SU-DHL-6 (cell line): ENCODE measurements around the gene SLCO1A2.

Source experiments
- EZH2phosphoT487 ChIP-seq: fragments of 200-600 bp; sonication (generic), shearing (Covaris generic); conservative IDR thresholded peaks from 2 replicates; pipeline ENCODE4 v1.6.1; 2018; ENCODE audit warnings: mild to moderate bottlenecking, antibody characterized with exemption, low read length, moderate library complexity, mixed read lengths
- TF ChIP-seq, protein P1 (sequence below): fragments of 200-600 bp; sonication (generic); IDR thresholded peaks from one replicate; pipeline ENCODE4 v1.5.1; 2017; ENCODE audit warnings: antibody characterized with exemption, mild to moderate bottlenecking, low read length, moderate library complexity; ENCODE audit not compliant: insufficient read depth, poor library complexity, severe bottlenecking

GRCh38 chr12:21334771-21335325 lies at the start of gene SLCO1A2:
- TF ChIP-seq, protein P1, sequence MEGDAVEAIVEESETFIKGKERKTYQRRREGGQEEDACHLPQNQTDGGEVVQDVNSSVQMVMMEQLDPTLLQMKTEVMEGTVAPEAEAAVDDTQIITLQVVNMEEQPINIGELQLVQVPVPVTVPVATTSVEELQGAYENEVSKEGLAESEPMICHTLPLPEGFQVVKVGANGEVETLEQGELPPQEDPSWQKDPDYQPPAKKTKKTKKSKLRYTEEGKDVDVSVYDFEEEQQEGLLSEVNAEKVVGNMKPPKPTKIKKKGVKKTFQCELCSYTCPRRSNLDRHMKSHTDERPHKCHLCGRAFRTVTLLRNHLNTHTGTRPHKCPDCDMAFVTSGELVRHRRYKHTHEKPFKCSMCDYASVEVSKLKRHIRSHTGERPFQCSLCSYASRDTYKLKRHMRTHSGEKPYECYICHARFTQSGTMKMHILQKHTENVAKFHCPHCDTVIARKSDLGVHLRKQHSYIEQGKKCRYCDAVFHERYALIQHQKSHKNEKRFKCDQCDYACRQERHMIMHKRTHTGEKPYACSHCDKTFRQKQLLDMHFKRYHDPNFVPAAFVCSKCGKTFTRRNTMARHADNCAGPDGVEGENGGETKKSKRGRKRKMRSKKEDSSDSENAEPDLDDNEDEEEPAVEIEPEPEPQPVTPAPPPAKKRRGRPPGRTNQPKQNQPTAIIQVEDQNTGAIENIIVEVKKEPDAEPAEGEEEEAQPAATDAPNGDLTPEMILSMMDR, result no peak
- no peak for TF ChIP-seq EZH2phosphoT487
